HG03565 (cell line): ENCODE measurements around the gene DNAH11.
"Not testable (repeated sequence)": the region's sequence is repeated elsewhere in the genome, so short reads cannot be mapped to it uniquely, and the experiment has no call there.

Experiments
- ATAC-seq: cut with Tn5 transposase; IDR thresholded peaks from one replicate; pipeline ENCODE4 v1.9.1; 2021; ENCODE audit warnings: mild to moderate bottlenecking, moderate library complexity; ENCODE audit not compliant: unreplicated experiment

Gene DNAH11

DNA sequence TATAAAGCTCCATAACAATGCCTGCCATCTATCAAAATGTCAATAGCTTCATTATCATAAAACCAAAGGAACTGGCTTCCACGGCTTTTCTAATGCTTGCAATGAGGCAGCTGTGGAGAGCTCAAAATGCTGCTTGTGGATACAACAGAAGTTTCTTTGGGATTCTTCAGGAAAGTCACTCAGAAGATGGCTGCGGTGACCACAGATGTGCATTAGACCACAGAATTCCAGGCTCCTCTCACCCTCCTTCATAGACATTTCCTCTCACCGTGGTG lies 325.7 kb downstream of the DNAH11 start:
- ATAC-seq, result no peak

DNA sequence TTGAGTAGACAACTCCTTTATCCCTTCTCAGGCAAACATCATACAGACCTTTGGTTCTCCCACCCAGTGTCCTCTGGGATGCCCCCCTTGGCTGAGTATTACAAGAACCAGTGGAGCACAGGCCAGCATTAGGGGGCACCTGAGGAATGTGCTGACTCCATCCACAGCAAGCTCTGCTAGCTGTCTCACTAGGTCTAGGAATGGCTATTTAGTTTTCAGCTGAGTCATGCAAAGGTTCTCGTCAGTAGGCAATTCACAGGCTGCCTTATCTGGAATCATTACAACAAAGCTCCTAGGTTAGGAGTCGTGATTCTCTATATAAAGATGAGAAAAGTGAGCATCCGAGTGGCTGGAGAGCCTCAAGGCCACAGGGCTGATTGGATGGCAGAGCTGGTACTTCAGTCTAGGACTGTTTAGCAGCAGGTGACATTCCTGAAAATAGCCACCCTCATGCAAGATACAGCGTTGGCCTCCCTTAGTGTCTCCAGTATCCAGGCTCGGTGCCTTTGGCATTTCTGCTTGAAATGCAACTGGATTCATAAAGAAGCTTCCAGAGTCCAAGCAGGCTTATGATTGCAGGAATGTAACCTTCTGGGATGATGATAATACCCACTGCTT lies 327.1 kb downstream of the DNAH11 start:
- no peak for ATAC-seq

DNA sequence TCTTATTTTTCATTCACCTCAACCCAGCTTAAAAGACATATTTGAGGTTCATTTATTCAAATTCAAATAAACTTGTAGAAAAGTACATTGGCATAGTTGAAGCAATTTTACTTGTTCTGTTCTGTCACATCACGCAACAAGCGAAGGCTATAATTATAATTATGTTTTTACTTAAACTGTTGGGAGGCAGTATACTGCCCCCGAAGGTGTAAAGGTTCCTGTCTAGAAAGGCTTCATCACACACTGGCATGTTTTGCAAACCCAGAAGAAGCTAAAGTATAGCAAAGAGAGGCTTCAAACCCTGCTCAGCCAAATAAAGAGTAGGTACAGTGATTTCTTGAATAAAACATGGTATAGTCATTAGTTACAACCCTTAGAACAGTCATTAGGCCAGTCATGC lies 340.2 kb downstream of the DNAH11 start:
- ATAC-seq, result no peak

DNA sequence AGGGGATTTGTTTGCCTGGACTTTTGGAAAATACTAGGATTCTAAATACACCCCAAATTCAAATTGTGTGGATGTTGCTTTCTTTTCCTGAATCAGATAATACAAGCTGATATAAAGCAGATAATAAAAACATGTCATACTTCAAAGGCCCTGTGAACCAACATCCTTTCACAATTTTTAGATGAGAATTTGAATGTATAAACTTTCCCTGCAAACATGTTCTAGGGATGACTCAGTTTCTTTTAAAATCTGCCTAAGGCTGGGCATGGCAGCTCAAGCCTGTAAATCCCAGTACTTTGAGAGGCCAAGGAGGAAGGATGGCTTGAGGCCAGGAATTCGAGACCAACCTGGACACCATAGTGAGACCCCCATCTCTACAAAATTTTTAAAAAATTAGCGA lies 340.7 kb downstream of the DNAH11 start:
- not testable (repeated sequence) for ATAC-seq

DNA sequence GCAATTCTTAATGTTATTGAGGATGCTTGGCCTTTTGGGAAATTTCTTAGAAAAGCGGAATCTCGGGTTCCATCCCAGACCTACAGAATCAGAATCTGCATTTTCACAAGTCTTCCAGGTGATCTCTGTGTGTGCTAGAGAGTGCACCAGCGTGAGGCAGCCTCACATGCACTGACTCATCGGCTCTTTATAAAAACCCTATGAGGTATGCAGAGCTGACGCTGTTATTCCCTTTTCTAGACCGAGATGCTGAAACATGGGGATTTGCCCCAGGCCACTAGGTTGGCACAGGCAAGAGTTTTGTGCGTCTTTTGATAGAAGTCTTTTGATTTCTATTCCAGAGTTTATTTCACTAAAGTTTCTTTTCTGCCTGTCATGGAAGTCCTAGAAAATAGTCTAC lies 341.7 kb downstream of the DNAH11 start:
- ATAC-seq, result no peak

DNA sequence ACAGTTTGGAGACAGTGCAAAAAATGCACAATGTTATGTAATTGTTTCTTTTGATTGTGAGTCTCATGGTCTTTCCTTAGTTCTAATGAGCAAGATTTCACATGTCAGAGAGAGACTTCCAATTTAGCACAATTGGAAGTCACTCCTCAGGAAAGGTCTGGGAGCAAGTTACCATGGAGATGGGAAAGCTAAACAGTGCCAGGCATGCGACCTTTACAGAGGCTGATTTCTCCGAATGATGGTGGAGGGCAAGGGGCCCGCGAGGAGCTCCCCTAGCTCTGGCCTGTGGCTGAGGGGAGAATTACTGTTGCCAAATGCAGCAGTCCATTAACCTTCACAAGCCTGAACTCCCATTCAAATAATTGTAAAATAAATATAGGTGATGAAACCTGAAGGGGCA lies 343.6 kb downstream of the DNAH11 start:
- no peak for ATAC-seq

DNA sequence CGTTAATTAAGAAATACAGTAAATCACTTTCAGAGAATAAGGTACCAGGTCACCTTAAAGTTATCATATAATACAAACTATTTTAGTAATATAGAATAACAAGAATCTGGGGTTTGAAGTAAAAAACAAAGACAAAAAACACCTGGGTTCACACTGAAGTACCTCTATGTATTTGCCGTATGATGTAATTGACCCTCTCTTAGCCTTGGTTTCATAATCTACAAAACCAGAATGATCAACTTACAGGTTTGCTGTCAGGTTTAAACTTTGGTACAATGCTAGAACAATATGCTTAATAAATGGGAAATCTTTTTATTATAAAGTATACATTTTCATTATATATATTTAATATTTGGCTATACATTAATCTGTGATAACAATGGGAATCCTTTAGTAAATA lies 344.5 kb downstream of the DNAH11 start:
- no peak for ATAC-seq

DNA sequence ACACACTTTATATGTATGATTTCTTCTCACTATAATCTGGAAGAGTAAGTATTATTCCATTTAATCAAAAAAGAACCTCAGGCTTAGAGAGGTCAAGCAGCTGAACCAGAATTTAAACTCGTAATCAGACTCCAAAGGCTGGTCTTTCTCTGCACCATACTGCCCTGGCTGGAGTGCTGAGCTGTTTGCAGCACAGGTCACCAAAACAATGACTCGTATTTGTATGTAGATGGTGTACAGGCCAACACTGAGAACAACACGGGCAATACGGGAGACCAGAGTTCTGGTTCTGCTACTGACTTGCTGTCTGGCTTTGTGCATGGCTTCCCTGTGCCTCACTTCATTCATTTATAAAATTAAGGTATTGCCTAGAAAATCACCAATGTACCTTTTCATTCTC lies 344.9 kb downstream of the DNAH11 start:
- no peak for ATAC-seq

DNA sequence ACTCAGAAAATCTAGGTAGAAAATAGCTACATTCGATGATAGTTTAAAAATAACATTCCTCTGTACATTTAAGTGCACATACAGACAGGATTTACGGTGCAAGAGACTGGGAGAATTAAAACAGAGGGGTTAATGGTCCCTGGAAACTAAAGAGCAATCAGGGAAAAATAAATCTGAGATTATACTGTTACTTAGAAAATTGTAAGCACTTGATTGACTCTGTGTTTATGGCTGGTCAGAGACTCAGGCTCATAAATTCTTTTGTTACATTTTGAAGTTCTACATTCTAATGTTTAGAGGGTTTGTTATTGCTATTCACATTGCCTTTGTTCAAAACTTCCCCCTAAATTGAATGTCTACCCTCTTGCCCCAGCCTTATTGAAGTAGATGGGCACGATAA lies 348.5 kb downstream of the DNAH11 start:
- ATAC-seq, result no peak

DNA sequence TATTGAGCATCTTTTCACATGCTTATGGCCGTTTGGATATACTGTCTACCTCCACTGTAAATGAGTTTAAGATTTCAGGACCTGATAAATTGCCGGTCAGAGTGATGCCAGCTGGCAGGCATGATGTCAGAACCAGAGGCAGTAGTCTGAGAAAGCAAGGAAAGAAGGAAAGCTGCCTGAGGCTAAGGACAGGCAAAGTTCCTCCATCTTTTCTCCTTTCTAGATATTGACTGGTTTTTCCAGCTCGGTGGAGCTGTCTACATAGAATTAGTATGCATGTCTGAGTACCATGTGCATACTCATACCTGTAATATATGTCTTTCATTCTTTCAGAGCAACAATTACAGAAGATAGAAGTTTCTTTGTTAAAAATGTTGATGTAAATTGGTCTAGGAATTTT lies 350.6 kb downstream of the DNAH11 start:
- no peak for ATAC-seq

DNA sequence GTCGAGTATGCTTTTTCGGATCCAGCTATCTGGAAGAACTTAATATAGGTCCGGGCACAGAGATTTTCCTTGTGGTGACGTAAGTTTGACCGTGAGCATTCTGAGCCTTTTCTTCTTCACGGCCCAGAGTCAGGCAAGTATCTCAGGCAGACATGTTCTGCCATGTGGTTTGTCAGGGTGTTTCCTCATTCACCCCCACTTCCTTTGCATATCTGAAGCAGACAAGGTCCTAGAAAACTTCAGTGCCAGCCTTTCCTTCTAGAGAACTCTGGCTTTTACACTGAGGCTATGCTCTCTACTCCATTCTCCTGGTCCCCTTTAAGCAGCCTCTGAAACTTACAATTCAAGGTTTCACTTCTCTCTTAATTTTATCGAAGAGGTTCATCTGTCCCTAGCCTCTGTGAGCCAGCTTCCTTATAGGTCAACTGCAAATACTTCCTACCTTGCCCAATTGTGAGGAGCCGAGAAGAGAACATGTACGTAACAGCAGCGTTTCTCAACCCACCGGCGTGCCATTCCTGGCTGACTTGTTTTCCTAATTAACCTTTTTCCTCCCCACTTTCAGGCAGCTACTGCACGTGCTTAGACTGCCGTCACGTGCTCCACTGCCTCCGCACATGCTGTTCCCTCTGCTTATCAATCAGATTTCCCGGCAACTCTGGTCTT lies 355.6 kb downstream of the DNAH11 start:
- peak; percentile 94 for ATAC-seq

DNA sequence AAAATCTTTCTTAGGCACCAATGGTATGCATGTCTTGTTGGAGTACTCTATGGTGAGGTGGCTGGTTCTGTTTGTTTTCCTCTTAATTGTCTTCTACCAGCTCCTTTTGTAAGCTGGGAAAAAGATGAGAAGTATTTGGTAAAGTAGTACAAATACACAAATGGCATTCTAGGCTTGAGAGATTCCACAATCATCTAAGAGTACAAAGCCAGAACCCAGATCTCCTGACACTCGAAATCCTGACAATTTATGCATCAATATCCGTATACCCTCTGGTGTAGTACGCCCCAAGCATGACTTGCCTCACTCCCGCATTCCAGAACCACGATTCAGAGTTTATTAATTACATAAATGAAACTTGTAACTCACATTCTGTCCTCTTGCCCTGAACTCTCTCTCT lies 359.4 kb downstream of the DNAH11 start:
- no peak for ATAC-seq

DNA sequence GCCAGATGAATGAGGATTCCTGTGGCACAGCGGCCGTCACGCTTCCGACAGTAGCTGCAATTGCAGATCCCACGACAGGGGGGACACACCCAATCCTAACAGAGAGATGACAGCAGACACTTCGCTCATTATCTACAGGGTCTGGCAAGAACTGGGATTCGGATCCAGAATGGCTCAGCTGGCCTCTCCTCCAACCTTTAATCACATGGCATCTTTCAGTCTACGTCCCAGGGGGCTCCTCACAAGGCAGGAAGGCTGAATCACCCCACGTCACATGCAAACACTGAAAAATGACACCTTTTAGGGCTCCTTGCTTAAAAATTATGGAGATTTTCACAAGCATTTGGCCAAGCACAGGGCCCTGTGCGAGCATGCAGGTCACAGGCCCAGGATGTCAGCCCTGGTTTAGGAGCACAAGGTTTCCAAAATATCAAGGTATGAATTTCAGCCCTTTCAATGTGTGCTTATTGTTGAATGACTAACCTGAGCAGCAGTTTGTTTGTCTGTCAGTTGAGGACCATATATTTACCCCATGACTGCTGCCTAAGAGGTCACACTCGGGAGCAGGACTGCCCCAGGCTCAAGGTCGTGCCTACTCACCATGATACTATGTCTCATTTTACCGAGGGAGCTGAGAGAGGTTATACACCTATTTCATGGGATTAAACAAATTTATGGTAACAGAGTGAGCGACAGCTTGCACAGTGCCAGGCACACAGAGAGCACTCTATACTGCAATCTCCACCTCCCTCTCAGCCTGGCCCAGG lies 360.4 kb downstream of the DNAH11 start:
- ATAC-seq, result no peak

DNA sequence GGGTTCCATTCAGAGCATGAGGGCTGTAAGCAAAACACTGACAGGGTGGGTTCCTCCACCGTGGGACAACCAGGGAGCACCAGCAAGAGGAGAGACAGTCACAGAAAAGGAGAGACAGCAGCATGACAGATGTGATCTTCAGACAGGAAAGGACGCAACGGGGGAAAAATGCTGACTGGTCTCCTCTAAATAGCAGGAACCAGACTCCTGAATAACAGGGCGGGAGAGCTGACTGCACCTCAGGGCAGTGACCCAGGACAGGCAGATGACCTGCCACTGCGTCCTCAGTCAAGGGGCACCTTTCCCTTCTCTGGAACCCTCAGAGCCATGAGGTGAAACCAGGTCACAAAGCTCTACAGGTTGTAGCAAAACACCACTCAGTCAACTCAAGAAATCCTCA lies 365.9 kb downstream of the DNAH11 start:
- ATAC-seq, result no peak

DNA sequence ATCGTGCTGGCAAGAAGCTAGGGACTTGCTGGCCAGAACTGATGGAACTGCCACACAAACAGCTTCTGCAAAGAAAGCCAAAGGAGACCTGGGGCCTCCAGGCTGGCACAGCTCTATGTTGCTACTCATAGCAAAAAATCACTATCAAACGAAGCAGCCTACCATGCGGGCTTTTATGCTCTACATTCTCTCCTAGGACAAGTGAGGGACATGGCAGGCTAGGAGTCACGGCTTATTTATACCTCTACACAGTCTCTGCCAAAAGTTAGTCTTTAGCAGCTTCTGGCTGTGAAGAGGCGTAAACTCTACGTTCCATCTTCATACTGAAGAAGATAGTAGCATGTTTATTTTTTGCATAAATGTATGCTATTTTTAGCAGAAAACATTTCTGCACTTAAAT lies 367.4 kb downstream of the DNAH11 start:
- ATAC-seq, result no peak

DNA sequence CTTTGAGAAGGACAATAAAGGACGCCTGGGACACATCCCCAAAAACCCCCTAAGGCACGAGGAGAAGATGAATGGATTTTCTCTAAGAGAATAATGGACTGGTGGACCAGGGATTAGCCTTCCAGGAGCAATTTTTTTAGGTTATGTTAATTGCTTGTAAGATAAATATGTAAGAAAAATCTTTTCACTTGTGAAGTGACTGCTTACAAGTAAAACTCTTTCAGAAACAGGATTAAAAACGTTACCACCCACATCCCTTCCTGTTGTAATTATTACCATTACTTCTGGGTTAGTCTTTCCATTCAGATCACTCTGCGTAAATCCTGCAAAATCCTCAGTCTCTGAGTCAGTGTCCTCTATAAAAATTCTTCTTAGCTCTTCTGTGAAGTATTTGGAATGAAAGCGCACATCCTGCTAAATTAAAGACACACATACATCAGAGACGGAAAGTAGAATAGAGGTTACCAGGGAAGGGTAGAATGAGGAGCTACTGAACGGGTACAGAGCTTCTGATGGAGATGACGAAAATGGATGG lies 368.6 kb downstream of the DNAH11 start:
- no peak for ATAC-seq

DNA sequence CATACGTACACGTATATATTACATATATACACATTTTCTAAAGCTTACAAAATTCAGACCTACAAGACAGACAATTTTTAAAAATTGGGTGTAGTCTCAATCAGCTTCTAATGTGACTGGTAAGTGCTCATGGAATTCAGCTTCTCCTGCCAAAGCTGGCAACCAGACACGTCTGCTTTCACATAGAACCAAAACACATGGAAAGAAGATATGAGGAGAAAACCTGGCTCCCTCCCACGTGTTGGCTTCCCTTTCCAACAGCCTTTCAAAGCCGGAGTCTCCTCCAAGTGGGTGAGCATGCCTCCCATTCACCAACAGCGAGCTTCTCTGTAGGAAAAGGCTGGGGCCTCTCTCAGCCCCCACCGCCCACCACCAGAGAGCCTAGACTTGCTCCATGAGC lies 369.5 kb downstream of the DNAH11 start:
- ATAC-seq, result no peak

DNA sequence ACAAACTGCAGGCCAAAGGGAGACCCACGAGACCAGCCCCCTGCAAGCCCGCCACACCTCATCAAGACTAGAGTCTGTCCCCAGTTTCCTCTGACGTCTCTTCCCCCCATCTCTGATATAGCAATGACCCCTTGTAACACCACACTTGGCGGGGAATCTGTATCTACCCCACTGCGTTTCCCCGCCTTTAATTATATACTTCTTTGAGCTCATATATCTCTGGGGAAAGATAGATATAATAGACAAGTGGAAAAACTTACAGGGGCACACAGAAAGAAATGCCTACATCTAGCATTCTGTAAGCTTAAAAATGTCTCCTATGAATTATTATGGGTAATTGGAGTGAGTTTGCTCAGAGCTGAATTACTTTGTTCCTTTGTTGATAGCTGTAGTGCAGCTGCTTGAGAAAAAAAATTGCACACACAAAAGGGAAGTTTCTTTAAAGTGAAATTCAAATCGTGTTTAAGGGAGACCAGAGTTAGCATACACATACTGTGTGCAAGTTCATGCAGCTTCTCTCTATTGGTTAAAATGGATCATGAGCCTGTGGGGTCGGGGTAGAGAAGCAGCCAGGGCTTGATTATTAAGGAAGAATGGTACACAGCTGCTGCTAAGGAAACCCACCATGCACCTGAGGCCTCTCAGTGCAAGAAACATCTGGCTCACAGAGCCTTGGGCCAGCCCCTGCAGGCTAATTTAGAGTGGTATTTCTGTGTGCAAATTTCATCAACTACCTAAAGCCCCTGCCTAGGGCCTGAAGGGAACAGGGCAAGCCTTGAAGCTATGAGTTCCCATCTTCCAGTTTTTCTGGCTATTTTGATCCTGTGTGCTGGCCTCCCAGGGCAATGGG lies 370.3 kb downstream of the DNAH11 start:
- no peak for ATAC-seq

DNA sequence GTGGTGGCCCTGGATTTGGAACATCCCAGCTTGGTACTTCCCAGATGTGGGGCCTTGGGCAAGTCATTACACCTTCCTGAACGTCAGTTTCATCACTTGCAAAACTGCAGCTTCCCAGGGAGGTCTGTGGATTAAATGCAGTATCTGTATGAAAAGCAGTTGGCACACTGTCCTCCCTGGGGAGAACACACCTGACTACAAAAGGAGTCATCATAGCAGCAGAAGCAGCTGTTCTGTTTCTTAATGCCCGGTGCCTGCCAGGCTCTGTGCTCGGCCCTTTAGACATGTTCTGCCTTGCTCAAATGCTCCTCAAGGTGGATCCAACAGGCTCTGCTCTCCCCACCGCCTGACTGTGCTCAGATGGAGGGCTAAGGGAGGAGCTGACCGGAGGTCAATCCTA lies 371.8 kb downstream of the DNAH11 start:
- ATAC-seq, result no peak

DNA sequence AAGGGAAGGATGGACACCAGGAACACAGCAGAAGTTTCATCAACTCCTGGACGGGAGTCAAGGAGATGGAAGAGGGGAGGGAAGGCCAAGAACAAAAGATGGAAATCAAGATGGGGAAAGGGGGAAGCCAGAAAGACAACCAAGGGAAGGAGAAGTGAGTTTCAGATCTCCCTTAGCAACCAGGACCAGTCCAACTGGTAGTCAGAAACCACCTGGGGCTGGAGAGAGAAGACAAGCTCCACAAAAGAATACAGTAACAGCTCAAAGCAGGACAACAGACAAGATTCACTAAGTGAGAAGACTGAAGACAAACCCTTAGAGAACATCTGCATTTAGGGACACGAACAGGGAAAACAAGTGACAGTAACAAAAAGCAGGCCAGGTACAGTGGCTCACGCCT lies 372.3 kb downstream of the DNAH11 start:
- ATAC-seq, result no peak

DNA sequence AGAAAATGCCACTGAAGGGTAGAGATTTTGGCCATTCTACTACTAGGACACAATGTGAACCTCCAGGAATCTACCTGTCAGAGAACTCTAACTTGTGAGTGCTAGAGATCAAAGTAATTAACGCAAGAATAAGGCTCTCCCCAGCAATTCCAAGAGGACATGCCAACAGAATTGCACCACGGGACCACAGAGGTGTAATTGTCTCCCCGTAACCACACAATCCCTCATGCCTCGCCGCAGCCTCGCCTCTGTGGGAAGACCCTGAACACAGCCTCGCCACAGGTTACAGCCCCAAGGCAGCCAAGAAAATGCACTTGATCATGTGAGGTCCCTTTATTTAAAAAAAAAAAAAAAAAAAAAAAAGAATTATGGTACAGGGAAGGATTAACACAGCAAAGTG lies 373.3 kb downstream of the DNAH11 start:
- ATAC-seq, result no peak
